ENCODE results near the gene ZMYND10.

DNA sequence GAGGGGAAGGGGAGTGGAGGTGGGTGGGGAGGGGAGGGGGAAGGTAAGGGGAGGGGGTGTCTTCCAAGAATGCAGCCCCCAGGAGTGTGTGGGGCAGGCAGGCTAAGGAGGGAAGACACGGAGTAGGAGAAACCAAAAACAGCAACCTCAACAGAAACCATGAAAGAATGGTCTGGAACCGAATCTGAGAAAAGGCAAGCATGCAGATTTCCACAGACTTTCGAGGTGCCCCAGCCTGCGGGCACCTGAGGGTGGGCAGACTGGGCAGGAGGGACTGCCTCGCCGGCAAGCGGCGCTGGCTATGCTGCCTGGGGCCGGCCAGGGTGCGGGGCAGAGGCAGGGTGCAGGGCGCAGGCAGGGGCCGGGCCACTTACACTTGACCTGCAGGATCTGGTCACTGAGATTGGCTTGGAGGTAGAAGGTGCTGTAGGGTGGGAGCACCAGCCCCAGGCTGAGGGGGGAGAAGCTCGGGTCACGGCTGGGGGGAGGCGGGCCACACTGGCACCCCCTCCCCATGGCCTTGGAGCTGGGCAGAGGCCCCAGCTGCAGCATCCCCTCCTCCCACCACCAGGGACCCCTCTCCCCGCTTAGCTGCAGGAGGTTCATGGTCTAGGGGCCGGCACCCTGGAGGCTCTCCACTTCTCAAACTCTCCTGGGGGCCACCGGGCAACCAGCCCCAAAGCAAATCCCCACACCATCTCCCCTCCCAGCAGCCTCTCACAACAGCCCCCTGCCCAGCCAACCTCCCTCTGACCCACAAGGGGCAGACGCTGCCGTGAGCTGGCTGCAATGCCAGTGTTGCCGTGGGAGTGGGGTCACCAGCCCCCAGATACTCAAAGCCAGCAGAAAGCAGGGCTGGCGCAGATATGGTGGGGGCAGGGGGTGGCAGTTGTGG lies 29.1 kb upstream of the ZMYND10 start:
- TF ChIP-seq, protein P1, sequence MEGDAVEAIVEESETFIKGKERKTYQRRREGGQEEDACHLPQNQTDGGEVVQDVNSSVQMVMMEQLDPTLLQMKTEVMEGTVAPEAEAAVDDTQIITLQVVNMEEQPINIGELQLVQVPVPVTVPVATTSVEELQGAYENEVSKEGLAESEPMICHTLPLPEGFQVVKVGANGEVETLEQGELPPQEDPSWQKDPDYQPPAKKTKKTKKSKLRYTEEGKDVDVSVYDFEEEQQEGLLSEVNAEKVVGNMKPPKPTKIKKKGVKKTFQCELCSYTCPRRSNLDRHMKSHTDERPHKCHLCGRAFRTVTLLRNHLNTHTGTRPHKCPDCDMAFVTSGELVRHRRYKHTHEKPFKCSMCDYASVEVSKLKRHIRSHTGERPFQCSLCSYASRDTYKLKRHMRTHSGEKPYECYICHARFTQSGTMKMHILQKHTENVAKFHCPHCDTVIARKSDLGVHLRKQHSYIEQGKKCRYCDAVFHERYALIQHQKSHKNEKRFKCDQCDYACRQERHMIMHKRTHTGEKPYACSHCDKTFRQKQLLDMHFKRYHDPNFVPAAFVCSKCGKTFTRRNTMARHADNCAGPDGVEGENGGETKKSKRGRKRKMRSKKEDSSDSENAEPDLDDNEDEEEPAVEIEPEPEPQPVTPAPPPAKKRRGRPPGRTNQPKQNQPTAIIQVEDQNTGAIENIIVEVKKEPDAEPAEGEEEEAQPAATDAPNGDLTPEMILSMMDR (IDR thresholded peaks at IDR 0.05): no peak
- TF ChIP-seq FOXM1 (IDR thresholded peaks at IDR 0.05; ENCODE audit: low read depth) (no peak), CHD2 (IDR thresholded peaks at IDR 0.05; ENCODE audit: low read length, partially characterized antibody) (no peak), GATA2 (CRISPR knock-in tag; IDR thresholded peaks at IDR 0.05) (no peak), TCF12 (IDR thresholded peaks at IDR 0.05) (no peak), SIN3A (IDR thresholded peaks at IDR 0.05; ENCODE audit: borderline replicate concordance, low read depth, low read length) (no peak), NFIC (IDR thresholded peaks at IDR 0.05; ENCODE audit: borderline replicate concordance) (no peak), POLR2AphosphoS5 (IDR thresholded peaks at IDR 0.05; ENCODE audit: low read depth, low read length) (no peak), RCOR1 (IDR thresholded peaks at IDR 0.05; ENCODE audit: low read length) (no peak)
- TF ChIP-seq, protein P2, sequence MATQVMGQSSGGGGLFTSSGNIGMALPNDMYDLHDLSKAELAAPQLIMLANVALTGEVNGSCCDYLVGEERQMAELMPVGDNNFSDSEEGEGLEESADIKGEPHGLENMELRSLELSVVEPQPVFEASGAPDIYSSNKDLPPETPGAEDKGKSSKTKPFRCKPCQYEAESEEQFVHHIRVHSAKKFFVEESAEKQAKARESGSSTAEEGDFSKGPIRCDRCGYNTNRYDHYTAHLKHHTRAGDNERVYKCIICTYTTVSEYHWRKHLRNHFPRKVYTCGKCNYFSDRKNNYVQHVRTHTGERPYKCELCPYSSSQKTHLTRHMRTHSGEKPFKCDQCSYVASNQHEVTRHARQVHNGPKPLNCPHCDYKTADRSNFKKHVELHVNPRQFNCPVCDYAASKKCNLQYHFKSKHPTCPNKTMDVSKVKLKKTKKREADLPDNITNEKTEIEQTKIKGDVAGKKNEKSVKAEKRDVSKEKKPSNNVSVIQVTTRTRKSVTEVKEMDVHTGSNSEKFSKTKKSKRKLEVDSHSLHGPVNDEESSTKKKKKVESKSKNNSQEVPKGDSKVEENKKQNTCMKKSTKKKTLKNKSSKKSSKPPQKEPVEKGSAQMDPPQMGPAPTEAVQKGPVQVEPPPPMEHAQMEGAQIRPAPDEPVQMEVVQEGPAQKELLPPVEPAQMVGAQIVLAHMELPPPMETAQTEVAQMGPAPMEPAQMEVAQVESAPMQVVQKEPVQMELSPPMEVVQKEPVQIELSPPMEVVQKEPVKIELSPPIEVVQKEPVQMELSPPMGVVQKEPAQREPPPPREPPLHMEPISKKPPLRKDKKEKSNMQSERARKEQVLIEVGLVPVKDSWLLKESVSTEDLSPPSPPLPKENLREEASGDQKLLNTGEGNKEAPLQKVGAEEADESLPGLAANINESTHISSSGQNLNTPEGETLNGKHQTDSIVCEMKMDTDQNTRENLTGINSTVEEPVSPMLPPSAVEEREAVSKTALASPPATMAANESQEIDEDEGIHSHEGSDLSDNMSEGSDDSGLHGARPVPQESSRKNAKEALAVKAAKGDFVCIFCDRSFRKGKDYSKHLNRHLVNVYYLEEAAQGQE (IDR thresholded peaks at IDR 0.05; ENCODE audit: low read depth, low read length): no peak
- TF ChIP-seq, protein P3, sequence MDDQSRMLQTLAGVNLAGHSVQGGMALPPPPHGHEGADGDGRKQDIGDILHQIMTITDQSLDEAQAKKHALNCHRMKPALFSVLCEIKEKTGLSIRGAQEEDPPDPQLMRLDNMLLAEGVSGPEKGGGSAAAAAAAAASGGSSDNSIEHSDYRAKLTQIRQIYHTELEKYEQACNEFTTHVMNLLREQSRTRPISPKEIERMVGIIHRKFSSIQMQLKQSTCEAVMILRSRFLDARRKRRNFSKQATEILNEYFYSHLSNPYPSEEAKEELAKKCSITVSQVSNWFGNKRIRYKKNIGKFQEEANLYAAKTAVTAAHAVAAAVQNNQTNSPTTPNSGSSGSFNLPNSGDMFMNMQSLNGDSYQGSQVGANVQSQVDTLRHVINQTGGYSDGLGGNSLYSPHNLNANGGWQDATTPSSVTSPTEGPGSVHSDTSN (IDR thresholded peaks at IDR 0.05): no peak
- TF ChIP-seq, protein P4, sequence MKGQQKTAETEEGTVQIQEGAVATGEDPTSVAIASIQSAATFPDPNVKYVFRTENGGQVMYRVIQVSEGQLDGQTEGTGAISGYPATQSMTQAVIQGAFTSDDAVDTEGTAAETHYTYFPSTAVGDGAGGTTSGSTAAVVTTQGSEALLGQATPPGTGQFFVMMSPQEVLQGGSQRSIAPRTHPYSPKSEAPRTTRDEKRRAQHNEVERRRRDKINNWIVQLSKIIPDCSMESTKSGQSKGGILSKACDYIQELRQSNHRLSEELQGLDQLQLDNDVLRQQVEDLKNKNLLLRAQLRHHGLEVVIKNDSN (IDR thresholded peaks at IDR 0.05; ENCODE audit: borderline replicate concordance, low read depth): no peak

Data from SK-N-SH (cell line).